H1 (cell line): ENCODE results near the gene SPRN. TPM values are rescaled to one million over a fixed set of nuclear protein-coding genes. Genes with fewer than 3 reads are reported as not detected.
"Not testable (repeated sequence)": the region's sequence is repeated elsewhere in the genome, so short reads cannot be mapped to it uniquely, and the experiment has no call there.

Source experiments
- CTCF ChIA-PET: fragments of 300-600 bp; sonication (Branson Sonifier 250); formaldehyde crosslinking; loops from one replicate; lab custom pipeline; 2021; ENCODE audit not compliant: partially characterized antibody; lab: Charles Lee
- POLR2A ChIA-PET: fragments of 300-600 bp; sonication (Branson Sonifier 250); formaldehyde crosslinking; loops from one replicate; lab custom pipeline; 2021; ENCODE audit warnings: inconsistent platforms; ENCODE audit not compliant: partially characterized antibody; lab: Charles Lee
- DNase-seq, 2 experiments: peaks; one replicate each; pipeline versions ENCODE4 v3.0.0 to v3.0.0-alpha.2; 2010 to 2022; ENCODE audit warnings: low spot score in 2 of 2, low read depth in 1 of 2, mixed read lengths in 1 of 2
- FAIRE-seq: peaks from 2 replicates; lab custom pipeline; 2011; peaks lifted over from hg19 to GRCh38; lab: Jason Lieb, UNC
- H2AFZ ChIP-seq: 2 replicates; pipeline ENCODE4 v1.8.1; 2012; ENCODE audit warnings: low read length, inconsistent platforms
- H2AK5ac ChIP-seq: 2 replicates; pipeline ENCODE4 v1.6.1; 2013; ENCODE audit warnings: low read depth, low read length
- H2BK120ac ChIP-seq: replicated peaks from 2 replicates; pipeline ENCODE3; 2013; ENCODE audit warnings: low read depth, low read length, inconsistent platforms
- H2BK12ac ChIP-seq: 2 replicates; pipeline ENCODE4 v1.6.1; 2013; ENCODE audit warnings: low read depth, low read length
- H2BK15ac ChIP-seq: 2 replicates; pipeline ENCODE4 v1.6.1; 2013; ENCODE audit warnings: low read length
- H2BK20ac ChIP-seq: 2 replicates; pipeline ENCODE4 v1.6.1; 2013; ENCODE audit warnings: low read length
- H2BK5ac ChIP-seq: 2 replicates; pipeline ENCODE4 v1.6.1; 2013; ENCODE audit warnings: low read depth, low read length
- H3K14ac ChIP-seq: 2 replicates; pipeline ENCODE4 v1.6.1; 2013; ENCODE audit warnings: inconsistent platforms; ENCODE audit not compliant: insufficient read length
- H3K18ac ChIP-seq: 2 replicates; pipeline ENCODE4 v1.6.1; 2013; ENCODE audit warnings: low read length; ENCODE audit errors: extremely low read depth
- H3K23ac ChIP-seq: 2 replicates; pipeline ENCODE4 v1.6.1; 2013; ENCODE audit warnings: inconsistent platforms; ENCODE audit not compliant: insufficient read length
- H3K23me2 ChIP-seq: 2 replicates; pipeline ENCODE4 v1.6.1; 2013; ENCODE audit warnings: low read depth, low read length
- H3K27ac ChIP-seq: 2 replicates; pipeline ENCODE4 v1.6.1; 2011; ENCODE audit warnings: low read depth, low read length, inconsistent platforms
- H3K27me3 ChIP-seq, 4 experiments: replicated peaks in 1 of 4; 1 replicate in 1 of 4; 2 replicates in 3 of 4; pipeline versions ENCODE4 v1.6.1 to v1.8.1; 2011 to 2013; ENCODE audit warnings: low read length in 3 of 4, mild to moderate bottlenecking in 3 of 4, inconsistent platforms in 2 of 4, mixed read lengths in 2 of 4, moderate library complexity in 1 of 4; ENCODE audit not compliant: control insufficient read depth in 3 of 4, insufficient read depth in 3 of 4; ENCODE audit errors: extremely low read depth in 1 of 4
- H3K36me3 ChIP-seq, 4 experiments: 2 replicates each; pipeline versions ENCODE4 v1.6.1 to v1.8.1; 2011 to 2013; ENCODE audit warnings: mild to moderate bottlenecking in 4 of 4, low read length in 3 of 4, moderate library complexity in 2 of 4, control low read depth in 1 of 4, inconsistent platforms in 1 of 4; ENCODE audit not compliant: insufficient read depth in 4 of 4, control insufficient read depth in 2 of 4
- H3K4ac ChIP-seq: replicated peaks from 2 replicates; pipeline ENCODE3; 2013; ENCODE audit warnings: low read length, low read depth, mixed read lengths, inconsistent platforms; ENCODE audit not compliant: insufficient read length
- H3K4me1 ChIP-seq, 4 experiments: replicated peaks in 1 of 4; 1 replicate in 1 of 4; 2 replicates in 3 of 4; pipeline versions ENCODE4 v1.6.1 to v1.8.1; 2011 to 2013; ENCODE audit warnings: low read length in 3 of 4, inconsistent platforms in 2 of 4, mixed read lengths in 1 of 4; ENCODE audit not compliant: insufficient read depth in 4 of 4, control insufficient read depth in 3 of 4
- H3K4me2 ChIP-seq, 2 experiments: 2 replicates each; pipeline versions ENCODE4 v1.6.1 to v1.8.1; 2011 to 2013; ENCODE audit warnings: low read depth in 2 of 2, low read length in 2 of 2, control low read depth in 1 of 2, inconsistent platforms in 1 of 2, mild to moderate bottlenecking in 1 of 2; ENCODE audit not compliant: insufficient read depth in 1 of 2
- H3K4me3 ChIP-seq, 4 experiments: fragments of 200-600, 300-600 bp in 1 of 4; sonication (generic), shearing (Covaris generic), sonication (Bioruptor Twin) in 1 of 4; 2 replicates each; pipeline versions ENCODE4 v1.5.1 to v1.8.1; 2011 to 2016; ENCODE audit warnings: low read length in 4 of 4, low read depth in 3 of 4, control low read depth in 2 of 4, inconsistent platforms in 2 of 4, mild to moderate bottlenecking in 2 of 4, mixed read lengths in 1 of 4, moderate library complexity in 1 of 4; ENCODE audit not compliant: insufficient read depth in 2 of 4; ENCODE audit errors: extremely low read depth in 1 of 4
- H3K56ac ChIP-seq: replicated peaks from 2 replicates; pipeline ENCODE3; 2013; ENCODE audit warnings: low read depth, mild to moderate bottlenecking, mixed read lengths, low read length, inconsistent platforms; ENCODE audit not compliant: insufficient read length
- H3K79me1 ChIP-seq: 2 replicates; pipeline ENCODE4 v1.6.1; 2013; ENCODE audit warnings: low read depth, low read length, control low read depth
- H3K79me2 ChIP-seq, 2 experiments: 2 replicates each; pipeline versions ENCODE4 v1.6.1 to v1.8.1; 2012 to 2013; ENCODE audit warnings: low read length in 2 of 2, mild to moderate bottlenecking in 2 of 2, inconsistent platforms in 1 of 2; ENCODE audit not compliant: insufficient read depth in 2 of 2, control insufficient read depth in 1 of 2
- H3K9ac ChIP-seq, 4 experiments: replicated peaks in 1 of 4; 1 replicate in 1 of 4; 2 replicates in 3 of 4; pipeline versions ENCODE4 v1.6.1 to v1.8.1; 2011 to 2013; ENCODE audit warnings: low read depth in 3 of 4, low read length in 3 of 4, control low read depth in 2 of 4, mild to moderate bottlenecking in 2 of 4, moderate library complexity in 2 of 4, inconsistent platforms in 1 of 4; ENCODE audit errors: extremely low read depth in 1 of 4
- H3K9me3 ChIP-seq, 2 experiments: 2 replicates each; pipeline versions ENCODE4 v1.6.1 to v1.8.1; 2012 to 2013; ENCODE audit warnings: mild to moderate bottlenecking in 2 of 2, moderate library complexity in 2 of 2, control low read depth in 1 of 2, inconsistent platforms in 1 of 2, low read depth in 1 of 2, low read length in 1 of 2, mixed read lengths in 1 of 2; ENCODE audit not compliant: insufficient read depth in 2 of 2
- H4K20me1 ChIP-seq, 2 experiments: replicated peaks in 1 of 2; 2 replicates each; pipeline versions ENCODE3 to v1.8.1; 2011 to 2013; ENCODE audit warnings: inconsistent platforms in 2 of 2, low read length in 2 of 2, mild to moderate bottlenecking in 1 of 2; ENCODE audit not compliant: insufficient read depth in 2 of 2, control insufficient read depth in 1 of 2
- H4K5ac ChIP-seq: 2 replicates; pipeline ENCODE4 v1.6.1; 2013; ENCODE audit warnings: low read length, low read depth, mixed read lengths, inconsistent platforms; ENCODE audit not compliant: insufficient read length
- H4K8ac ChIP-seq: 2 replicates; pipeline ENCODE4 v1.8.0; 2013; ENCODE audit warnings: mild to moderate bottlenecking, moderate library complexity, low read length, inconsistent platforms; ENCODE audit not compliant: insufficient read depth; ENCODE audit errors: extremely low read depth
- H4K91ac ChIP-seq: replicated peaks from 2 replicates; pipeline ENCODE3; 2013; ENCODE audit warnings: low read length, mixed read lengths, inconsistent platforms; ENCODE audit not compliant: insufficient read length
- RXRA ChIP-seq: IDR thresholded peaks from 2 replicates; pipeline ENCODE4 v1.6.1; 2011; ENCODE audit warnings: low read depth, mild to moderate bottlenecking, low read length, moderate library complexity; ENCODE audit not compliant: insufficient read depth
- WGBS, 2 experiments: shearing (Covaris generic) in 1 of 2; methylation state at CpG; one replicate each; pipeline versions ENCODE4 v1.1.6 to v1.1.7; 2013 to 2015; ENCODE audit warnings: low lambda C conversion rate in 2 of 2, mixed read lengths in 2 of 2, inconsistent platforms in 1 of 2, low coverage in 1 of 2, missing lambda C conversion rate in 1 of 2; ENCODE audit not compliant: insufficient replicate concordance in 2 of 2, insufficient coverage in 1 of 2, insufficient read length in 1 of 2; ENCODE audit errors: extremely low coverage in 1 of 2, missing lambda C conversion rate in 1 of 2; 5-methylcytosine and 5-hydroxymethylcytosine counted together
- polyA plus RNA-seq, 7 experiments: library from polyadenylated mRNA; depleted of rRNA in 3 of 7; stranded (reverse) in 5 of 7; unstranded in 2 of 7; fragments of >200 nt in 5 of 7; fragments of 200-250 nt in 2 of 7; gene quantifications; 1 replicate in 5 of 7; 2 replicates in 1 of 7; 4 replicates in 1 of 7; pipeline versions ENCODE4 v1.2.1 to v1.2.3, GENCODE V29; 2011 to 2013; ENCODE audit warnings: missing spikeins in 2 of 7, mixed read lengths in 2 of 7
- total RNA-seq: library from RNA; stranded (reverse); fragmentation: NEBNext Ultra II Directional; extraction: Animal tissue kit (Norgen Biotek cat#: 25700); gene quantifications from 2 replicates; pipeline ENCODE4 v1.2.1, GENCODE V29; 2021

SPRN gene
- total and polyA plus RNA-seq, 2 of the 8 experiments (the other 6 are each of a cell fraction or from before 2014, with no cell fraction given) = 0.23 to 0.24 TPM

DNA sequence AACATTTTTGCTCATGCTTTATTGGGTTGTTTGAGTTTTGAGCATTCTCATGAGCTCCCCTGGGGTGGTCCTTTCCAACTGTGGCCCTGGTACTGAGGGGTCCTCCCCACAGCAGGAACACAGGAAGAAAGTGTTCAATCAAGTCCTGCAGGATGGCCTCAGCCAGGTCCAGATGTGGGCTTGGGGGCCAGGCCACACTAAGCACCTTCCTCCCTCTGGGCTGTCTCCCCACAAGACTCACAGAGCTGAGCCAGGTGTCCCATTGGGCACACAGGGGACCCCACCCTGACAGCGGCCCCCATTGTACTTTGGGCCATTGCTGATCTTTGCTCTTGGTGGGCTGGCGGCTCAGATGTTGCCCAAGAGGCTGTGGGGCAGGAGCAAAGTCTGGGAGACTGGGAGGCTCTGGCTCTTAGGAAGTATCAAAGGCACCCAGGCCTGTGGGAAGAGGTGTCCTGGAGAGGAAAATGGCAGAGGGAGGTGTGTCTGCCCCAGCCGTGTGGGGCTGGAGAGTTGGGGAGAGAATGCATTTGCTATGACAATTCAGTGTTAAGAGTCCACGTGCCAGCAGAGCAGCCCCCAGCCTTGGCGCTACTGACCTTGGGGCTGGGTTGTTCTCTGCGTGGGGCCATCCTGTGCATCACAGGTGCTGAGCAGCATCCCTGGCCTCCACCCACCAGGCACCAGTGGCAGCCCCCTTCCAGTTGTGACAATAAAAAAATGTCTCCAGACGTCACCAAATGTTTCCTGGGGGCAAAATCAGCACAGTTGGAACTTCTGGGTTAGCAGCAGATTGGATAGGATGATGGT is 47.1 kb upstream of the SPRN start (continued):
- no peak for TF ChIP-seq RXRA

DNA sequence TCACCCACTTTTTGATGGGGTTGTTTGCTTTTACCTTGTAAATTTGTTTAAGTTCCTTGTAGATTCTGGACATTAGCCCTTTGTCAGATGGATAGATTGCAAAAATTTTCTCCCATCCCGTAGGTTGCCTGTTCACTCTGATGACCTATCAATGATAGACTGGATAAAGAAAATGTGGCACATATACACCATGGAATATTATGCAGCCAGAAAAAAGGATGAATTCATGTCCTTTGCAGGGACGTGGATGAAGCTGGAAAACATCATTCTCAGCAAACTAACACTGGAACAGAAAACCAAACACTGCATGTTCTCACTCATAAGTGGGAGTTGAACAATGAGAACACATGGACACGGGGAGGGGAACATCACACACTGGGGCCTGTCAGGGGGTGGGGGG is 44.8 kb upstream of the SPRN start:
- H4K5ac ChIP-seq, H2BK15ac ChIP-seq, H3K4me3 ChIP-seq, FAIRE-seq, H3K14ac ChIP-seq, H4K8ac ChIP-seq, H3K4ac ChIP-seq, H2BK5ac ChIP-seq, H3K79me1 ChIP-seq, POLR2A ChIA-PET, H3K18ac ChIP-seq, H3K23me2 ChIP-seq, H2AK5ac ChIP-seq, H3K79me2 ChIP-seq, H4K91ac ChIP-seq, H3K4me2 ChIP-seq, H3K27me3 ChIP-seq, H2BK12ac ChIP-seq, H2BK120ac ChIP-seq, H3K23ac ChIP-seq, H3K9ac ChIP-seq, H3K27ac ChIP-seq, DNase-seq, H3K56ac ChIP-seq, H3K36me3 ChIP-seq, H3K4me1 ChIP-seq, H2AFZ ChIP-seq, H2BK20ac ChIP-seq, CTCF ChIA-PET, H4K20me1 ChIP-seq: not testable (repeated sequence)
- peaks cover 68 to 83% of the 10 kb centered on the region in 2 experiments for H3K9me3 ChIP-seq
- WGBS, 2 experiments = 66% methylated on average over 3 of the region's 3 CpGs; no CpG with 5 or more reads in 1 of the 2 experiments
